ENCODE measurements around the gene RMRP. TPM values are rescaled to one million over a fixed set of nuclear protein-coding genes. Genes with fewer than 3 reads are reported as not detected.

Gene RMRP
- total and polyA plus RNA-seq, 2 experiments from 2014 or later: 20,944 TPM; not detected in 1

- H2AFZ ChIP-seq: no peak overlapping the region
Observed at GRCh38 chr9:35674025-35674361, 16.2 kb upstream of the RMRP start.

GRCh38 chr9:35673132-35674024 is 15.6 kb upstream of the RMRP start, which contains the start of gene CA9:
Gene CA9 (plus strand): TSS chr9:35673928. CDS start chr9:35673960, 32 bp downstream.
- Histone ChIP-seq H3K4me2 (ENCODE audit: unreplicated experiment) (peak within 1 kb of the TSS; percentile 42), H2AFZ (no peak within 1 kb of the TSS), H3K27me3 (replicated peaks; ENCODE audit: insufficient read depth) (no peaks in the 10 kb centered on the region), H3F3A (ENCODE audit: insufficient read depth) (peaks cover 18% of the 10 kb centered on the region; the same call in 1 of the 2 replicates), H3K4me3 (no peak within 1 kb of the TSS), H3K27ac (no peak within 1 kb of the TSS), H3K4me1 (ENCODE audit: insufficient read depth) (0 out of 2 replicates have a peak, but pooled peaks cover 3% of the 10 kb centered on the region), H3K79me2 (ENCODE audit: insufficient read depth) (no peaks in the 10 kb centered on the region), H3K9me2 (ENCODE audit: insufficient read depth) (no peaks in the 10 kb centered on the region), H4K20me1 (ENCODE audit: insufficient read depth) (no peaks in the 10 kb centered on the region), H3K9ac (no peak within 1 kb of the TSS), H3K9me3 (ENCODE audit: low read depth) (no peaks in the 10 kb centered on the region), H3K36me3 (ENCODE audit: low read depth) (no peaks in the 10 kb centered on the region)
- no peak for DNase-seq
- 28 to 33% methylated on average over 10 of the region's 10 CpGs for WGBS, 2 experiments (ENCODE audit: low coverage in 1 of 2, low lambda C conversion rate in 2 of 2, missing lambda C conversion rate in 2 of 2)
- TF ChIP-seq EZH2 (IDR thresholded peaks at IDR 0.05; ENCODE audit: insufficient read depth, poor library complexity, severe bottlenecking) (no peak), EZH2phosphoT487 (IDR thresholded peaks at IDR 0.05; ENCODE audit: insufficient read depth, low read depth) (no peak)
- in situ Hi-C loops (cut with MboI): no loop called here

More at GRCh38 chr9:35674025-35674361, 16.2 kb upstream of the RMRP start:
- Histone ChIP-seq H3K4me1 (ENCODE audit: insufficient read depth) (0 out of 2 replicates have a peak, but pooled peaks cover 3% of the 10 kb centered on the region), H3K9ac (no peak overlapping the region), H3K27ac (no peak overlapping the region), H3K4me2 (ENCODE audit: unreplicated experiment) (peak overlapping the region; percentile 42), H3K9me3 (ENCODE audit: low read depth) (no peaks in the 10 kb centered on the region), H3K27me3 (replicated peaks; ENCODE audit: insufficient read depth) (no peaks in the 10 kb centered on the region), H3K79me2 (ENCODE audit: insufficient read depth) (no peaks in the 10 kb centered on the region), H3K4me3 (no peak overlapping the region), H4K20me1 (ENCODE audit: insufficient read depth) (no peaks in the 10 kb centered on the region), H3K9me2 (ENCODE audit: insufficient read depth) (no peaks in the 10 kb centered on the region), H3K36me3 (ENCODE audit: low read depth) (no peaks in the 10 kb centered on the region), H3F3A (ENCODE audit: insufficient read depth) (peaks cover 24% of the 10 kb centered on the region; the same call in 1 of the 2 replicates)
- WGBS, 2 experiments (ENCODE audit: low coverage in 1 of 2, low lambda C conversion rate in 2 of 2, missing lambda C conversion rate in 2 of 2): 63 to 71% methylated on average over 3 of the region's 3 CpGs
- DNase-seq: no peak
- TF ChIP-seq EZH2phosphoT487 (IDR thresholded peaks at IDR 0.05; ENCODE audit: insufficient read depth, low read depth) (no peak), EZH2 (IDR thresholded peaks at IDR 0.05; ENCODE audit: insufficient read depth, poor library complexity, severe bottlenecking) (no peak)
- in situ Hi-C loops (cut with MboI): no loop called here

GRCh38 chr9:35669331-35670145 is 11.7 kb upstream of the RMRP start:
- H3K9me2 ChIP-seq (ENCODE audit: insufficient read depth): no peaks in the 10 kb centered on the region
- H3F3A ChIP-seq (ENCODE audit: insufficient read depth): 0 out of 2 replicates have a peak, but pooled peaks cover 8% of the 10 kb centered on the region
- H3K9me3 ChIP-seq (ENCODE audit: low read depth): no peaks in the 10 kb centered on the region
- H2AFZ ChIP-seq: no peak overlapping the region
- WGBS, 2 experiments (ENCODE audit: low coverage in 1 of 2, low lambda C conversion rate in 2 of 2, missing lambda C conversion rate in 2 of 2): 38 to 52% methylated on average over 6 of the region's 6 CpGs
- in situ Hi-C loops (cut with MboI): no loop called here
- H3K4me3 ChIP-seq: no peak overlapping the region
- H3K79me2 ChIP-seq (ENCODE audit: insufficient read depth): no peaks in the 10 kb centered on the region
- H3K9ac ChIP-seq: no peak overlapping the region
- H3K27me3 ChIP-seq (replicated peaks; ENCODE audit: insufficient read depth): no peaks in the 10 kb centered on the region
- no peak overlapping the region for H3K4me2 ChIP-seq (ENCODE audit: unreplicated experiment)
- H3K36me3 ChIP-seq (ENCODE audit: low read depth): no peaks in the 10 kb centered on the region
- 0 out of 2 replicates have a peak, but pooled peaks cover 3% of the 10 kb centered on the region for H3K4me1 ChIP-seq (ENCODE audit: insufficient read depth)
- no peak overlapping the region for H3K27ac ChIP-seq
- TF ChIP-seq EZH2 (IDR thresholded peaks at IDR 0.05; ENCODE audit: insufficient read depth, poor library complexity, severe bottlenecking) (no peak), EZH2phosphoT487 (IDR thresholded peaks at IDR 0.05; ENCODE audit: insufficient read depth, low read depth) (no peak)
- DNase-seq: no peak
- no peaks in the 10 kb centered on the region for H4K20me1 ChIP-seq (ENCODE audit: insufficient read depth)

- WGBS, 2 experiments (ENCODE audit: low coverage in 1 of 2, low lambda C conversion rate in 2 of 2, missing lambda C conversion rate in 2 of 2): 68 to 79% methylated on average over 3 of the region's 3 CpGs
Observed at GRCh38 chr9:35667939-35668338, 10.1 kb upstream of the RMRP start.

More at GRCh38 chr9:35667939-35668338, 10.1 kb upstream of the RMRP start:
- Histone ChIP-seq H2AFZ (no peak overlapping the region), H3K9me3 (ENCODE audit: low read depth) (no peaks in the 10 kb centered on the region), H3K9ac (no peak overlapping the region), H3K9me2 (ENCODE audit: insufficient read depth) (no peaks in the 10 kb centered on the region), H3K36me3 (ENCODE audit: low read depth) (no peaks in the 10 kb centered on the region), H4K20me1 (ENCODE audit: insufficient read depth) (no peaks in the 10 kb centered on the region), H3K4me1 (ENCODE audit: insufficient read depth) (no peaks in the 10 kb centered on the region), H3K27me3 (replicated peaks; ENCODE audit: insufficient read depth) (no peaks in the 10 kb centered on the region), H3K4me3 (no peak overlapping the region), H3K4me2 (ENCODE audit: unreplicated experiment) (no peak overlapping the region), H3K79me2 (ENCODE audit: insufficient read depth) (no peaks in the 10 kb centered on the region), H3K27ac (no peak overlapping the region), H3F3A (ENCODE audit: insufficient read depth) (peaks cover 14% of the 10 kb centered on the region; the same call in 1 of the 2 replicates)
- TF ChIP-seq EZH2 (IDR thresholded peaks at IDR 0.05; ENCODE audit: insufficient read depth, poor library complexity, severe bottlenecking) (no peak), EZH2phosphoT487 (IDR thresholded peaks at IDR 0.05; ENCODE audit: insufficient read depth, low read depth) (no peak)
- in situ Hi-C loops (cut with MboI): no loop called here
- no peak for DNase-seq

All from GM23248 (cell line).